SU-DHL-6 (cell line): Measurements from ENCODE around the gene LRCH2.

Experiments
- H2AFZ ChIP-seq: fragments of 200-600 bp; sonication (generic); 2 replicates; pipeline ENCODE4 v1.6.1; 2014; ENCODE audit warnings: low read depth, mild to moderate bottlenecking, moderate library complexity, mixed read lengths, antibody characterized with exemption, low read length; ENCODE audit not compliant: severe bottlenecking
- H3F3A ChIP-seq: fragments of 200-600 bp; shearing (Covaris generic); 2 replicates; pipeline ENCODE4 v1.6.0; 2016; ENCODE audit warnings: antibody characterized with exemption, mild to moderate bottlenecking; ENCODE audit not compliant: insufficient read depth
- H3K27ac ChIP-seq: fragments of 200-600 bp; sonication (generic); 2 replicates; pipeline ENCODE4 v1.5.1; 2016; ENCODE audit warnings: low read depth, mild to moderate bottlenecking, low read length, moderate library complexity, mixed read lengths
- H3K27me3 ChIP-seq: fragments of 200-600 bp; sonication (generic), shearing (Covaris generic); 2 replicates; pipeline ENCODE4 v1.6.0; 2014; ENCODE audit warnings: mild to moderate bottlenecking, low read length
- H3K36me3 ChIP-seq: fragments of 200-600 bp; sonication (generic); 2 replicates; pipeline ENCODE4 v1.6.1; 2014; ENCODE audit warnings: mild to moderate bottlenecking, low read length, mixed read lengths
- H3K4me2 ChIP-seq: fragments of 300-600, 200-600 bp; shearing (Covaris generic), sonication (generic); 2 replicates; pipeline ENCODE4 v1.6.0; 2014; ENCODE audit warnings: low read length, low read depth, mild to moderate bottlenecking; ENCODE audit not compliant: poor library complexity, severe bottlenecking
- H3K4me3 ChIP-seq: fragments of 200-600 bp; sonication (generic); 2 replicates; pipeline ENCODE4 v1.5.1; 2014; ENCODE audit warnings: antibody characterized with exemption, low read length, mild to moderate bottlenecking, mixed read lengths; ENCODE audit not compliant: insufficient read depth, poor library complexity, severe bottlenecking
- H3K79me2 ChIP-seq: fragments of 200-600 bp; sonication (generic); 2 replicates; pipeline ENCODE4 v1.6.1; 2014; ENCODE audit warnings: mild to moderate bottlenecking, low read length, moderate library complexity; ENCODE audit not compliant: insufficient read depth
- H3K9ac ChIP-seq: fragments of 200-600 bp; sonication (generic); 2 replicates; pipeline ENCODE4 v1.7.0; 2014; ENCODE audit warnings: mild to moderate bottlenecking, low read length
- H3K9me2 ChIP-seq: fragments of 200-600 bp; sonication (generic); replicated peaks from 2 replicates; pipeline ENCODE4 v1.6.1; 2014; ENCODE audit warnings: low read length; ENCODE audit not compliant: insufficient read depth
- H3K9me3 ChIP-seq: fragments of 200-600 bp; sonication (generic); 2 replicates; pipeline ENCODE4 v1.6.1; 2014; ENCODE audit warnings: low read length, mixed read lengths; ENCODE audit not compliant: insufficient read depth
- H4K20me1 ChIP-seq: fragments of 200-600 bp; sonication (generic); 2 replicates; pipeline ENCODE4 v1.6.1; 2014; ENCODE audit warnings: low read depth, mild to moderate bottlenecking, antibody characterized with exemption, low read length, moderate library complexity, mixed read lengths
- CTCF ChIP-seq: fragments of 200-600 bp; sonication (generic); IDR thresholded peaks from one replicate; pipeline ENCODE4 v1.5.1; 2017; ENCODE audit warnings: antibody characterized with exemption, mild to moderate bottlenecking, low read length, moderate library complexity; ENCODE audit not compliant: insufficient read depth, poor library complexity, severe bottlenecking
- EZH2phosphoT487 ChIP-seq: fragments of 200-600 bp; sonication (generic), shearing (Covaris generic); conservative IDR thresholded peaks from 2 replicates; pipeline ENCODE4 v1.6.1; 2018; ENCODE audit warnings: mild to moderate bottlenecking, antibody characterized with exemption, low read length, moderate library complexity, mixed read lengths

Gene LRCH2

DNA sequence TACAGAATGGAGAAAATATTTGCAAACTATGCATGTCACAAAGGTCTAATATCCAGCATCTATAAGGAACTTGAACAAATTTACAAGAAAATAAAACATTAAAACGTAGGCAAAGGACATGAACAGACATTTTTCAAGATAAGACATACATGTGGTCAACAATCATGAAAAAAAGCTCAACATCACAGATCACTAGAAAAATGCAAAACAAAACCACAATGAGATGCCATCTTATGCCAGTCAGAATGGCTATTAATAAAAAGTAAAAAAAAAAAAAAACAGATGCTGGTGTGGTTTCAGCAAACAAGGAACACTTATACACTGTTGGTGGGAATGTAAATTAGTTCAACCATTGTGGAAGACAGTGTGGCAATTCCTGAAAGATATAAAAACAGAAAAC lies 140.7 kb downstream of the LRCH2 start:
- H3K27me3 ChIP-seq = no peaks in the 10 kb centered on the region
- TF ChIP-seq EZH2phosphoT487 = no peak

DNA sequence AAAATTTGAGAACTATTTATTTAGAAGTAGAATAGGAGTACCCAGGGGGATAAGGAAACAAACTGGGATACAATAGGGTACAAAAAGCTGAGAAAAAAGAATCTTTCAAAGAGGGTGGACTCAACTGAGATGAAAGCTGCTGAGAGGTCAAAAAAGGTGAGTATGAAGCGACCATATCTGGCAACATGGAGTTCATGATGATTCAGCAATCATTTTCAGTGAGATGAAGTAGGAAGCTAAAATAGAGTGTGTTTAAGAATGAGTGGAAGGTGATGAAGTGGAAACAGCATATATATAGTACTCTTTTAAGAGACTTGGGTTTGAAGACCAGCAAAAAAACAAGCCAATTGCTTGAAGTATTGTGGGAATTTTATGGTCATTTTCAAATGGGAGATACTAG lies 144.5 kb downstream of the LRCH2 start:
- Histone ChIP-seq H2AFZ (no peak overlapping the region), H3F3A (no peaks in the 10 kb centered on the region), H3K9me2 (no peaks in the 10 kb centered on the region), H3K4me3 (no peak overlapping the region), H3K9me3 (no peaks in the 10 kb centered on the region), H3K27ac (no peak overlapping the region), H3K9ac (no peak overlapping the region), H4K20me1 (no peaks in the 10 kb centered on the region), H3K4me2 (no peak overlapping the region), H3K79me2 (no peaks in the 10 kb centered on the region), H3K27me3 (no peaks in the 10 kb centered on the region), H3K36me3 (no peaks in the 10 kb centered on the region)
- TF ChIP-seq EZH2phosphoT487 (no peak), CTCF (no peak)

More for the DNA sequence above, 140.7 kb downstream of the LRCH2 start:
- H2AFZ ChIP-seq = no peak overlapping the region
- H3K9me3 ChIP-seq = no peaks in the 10 kb centered on the region
- H3F3A ChIP-seq = no peaks in the 10 kb centered on the region
- no peak overlapping the region for H3K9ac ChIP-seq
- H3K79me2 ChIP-seq = no peaks in the 10 kb centered on the region
- no peak overlapping the region for H3K4me2 ChIP-seq
- no peaks in the 10 kb centered on the region for H3K36me3 ChIP-seq
- H3K4me3 ChIP-seq = no peak overlapping the region
- no peak overlapping the region for H3K27ac ChIP-seq
- no peaks in the 10 kb centered on the region for H4K20me1 ChIP-seq
- no peaks in the 10 kb centered on the region for H3K9me2 ChIP-seq

GRCh38 chrX:115068896-115069295 lies 165.0 kb downstream of the LRCH2 start:
- no peak overlapping the region for H2AFZ ChIP-seq
- H3K79me2 ChIP-seq = no peaks in the 10 kb centered on the region
- no peak overlapping the region for H3K27ac ChIP-seq
- no peaks in the 10 kb centered on the region for H3K27me3 ChIP-seq
- no peaks in the 10 kb centered on the region for H3F3A ChIP-seq
- no peak overlapping the region for H3K9ac ChIP-seq
- H3K4me2 ChIP-seq = no peak overlapping the region
- TF ChIP-seq EZH2phosphoT487 = no peak
- TF ChIP-seq CTCF = no peak
- no peaks in the 10 kb centered on the region for H3K36me3 ChIP-seq
- no peaks in the 10 kb centered on the region for H4K20me1 ChIP-seq
- no peak overlapping the region for H3K4me3 ChIP-seq
- no peaks in the 10 kb centered on the region for H3K9me2 ChIP-seq
- no peaks in the 10 kb centered on the region for H3K9me3 ChIP-seq

DNA sequence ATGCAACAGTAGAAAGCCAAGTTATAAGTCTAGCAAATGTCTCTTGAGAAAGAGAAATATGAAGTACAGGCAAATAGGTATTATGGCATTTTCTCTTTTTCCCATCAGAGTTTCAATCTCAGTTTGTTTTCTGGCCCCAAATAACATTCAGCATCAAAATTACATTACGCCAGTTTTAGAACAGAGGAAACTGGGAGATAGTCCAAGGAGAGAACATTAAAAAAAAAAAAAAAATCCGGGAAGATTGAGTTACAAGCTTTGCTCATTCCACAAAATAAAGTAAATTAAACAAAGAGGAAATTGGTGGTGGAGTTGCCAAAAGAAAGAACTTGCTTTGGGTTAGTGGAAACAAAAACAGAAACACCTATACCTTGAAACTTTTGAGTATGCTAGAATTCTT lies 166.1 kb downstream of the LRCH2 start:
- Histone ChIP-seq H3F3A (no peaks in the 10 kb centered on the region), H3K79me2 (no peaks in the 10 kb centered on the region), H3K4me2 (no peak overlapping the region), H3K27ac (no peak overlapping the region), H2AFZ (no peak overlapping the region), H3K36me3 (no peaks in the 10 kb centered on the region), H3K9ac (no peak overlapping the region), H4K20me1 (no peaks in the 10 kb centered on the region), H3K9me2 (no peaks in the 10 kb centered on the region), H3K27me3 (no peaks in the 10 kb centered on the region), H3K9me3 (no peaks in the 10 kb centered on the region), H3K4me3 (no peak overlapping the region)
- TF ChIP-seq CTCF (no peak), EZH2phosphoT487 (no peak)
